Testis (tissue), 3 donors: Measurements from ENCODE around the gene ITCH. TPM values are rescaled to one million over a fixed set of nuclear protein-coding genes. Genes with fewer than 3 reads are reported as not detected.
"Not testable (repeated sequence)": the region's sequence is repeated elsewhere in the genome, so short reads cannot be mapped to it uniquely, and the experiment has no call there.

Experiments used
- DNase-seq: peaks from one replicate; pipeline ENCODE4 v3.0.0-alpha.2; 2019
- H3K27ac ChIP-seq, 2 donors: fragments of 200-600 bp; sonication (generic); one replicate each; pipeline ENCODE4 v1.5.1; 2019
- H3K27me3 ChIP-seq: fragments of 200-600 bp; sonication (generic); one replicate; pipeline ENCODE4 v1.5.1; 2019
- H3K36me3 ChIP-seq: fragments of 200-600 bp; sonication (generic); one replicate; pipeline ENCODE4 v1.5.1; 2017; ENCODE audit warnings: low read depth; ENCODE audit errors: missing control alignments
- H3K4me1 ChIP-seq: fragments of 200-600 bp; sonication (generic); one replicate; pipeline ENCODE4 v1.5.1; 2019
- H3K4me3 ChIP-seq, 2 donors: fragments of 200-600 bp; sonication (generic); one replicate each; pipeline ENCODE4 v1.5.1; 2017 to 2019
- H3K9me3 ChIP-seq: fragments of 200-600 bp; sonication (generic); one replicate; pipeline ENCODE4 v1.5.1; 2017
- POLR2A ChIP-seq: fragments of 450-650 bp; IDR thresholded peaks from one replicate; pipeline ENCODE4 v1.6.1; 2017; ENCODE audit warnings: antibody characterized with exemption, mild to moderate bottlenecking, moderate library complexity
- WGBS, 2 donors: methylation state at CpG; one replicate each; pipeline ENCODE4 v1.1.5; 2018; 5-methylcytosine and 5-hydroxymethylcytosine counted together
- intact Hi-C: fragments of 100-400 bp; cut with DNase I; formaldehyde crosslinking; loops from one replicate; pipeline ENCODE4 v1.15.1; 2023; ENCODE audit warnings: low total_unique reads
- polyA plus RNA-seq: library from polyadenylated mRNA; stranded (reverse); fragments of 350-450 nt; fragmentation: Illumina TruSeq; extraction: RNeasy Lipid Tissue Mini Kit (QIAGEN cat#74804); gene quantifications from one replicate; pipeline ENCODE4 v1.2.3, GENCODE V29; 2014; ENCODE audit warnings: low read depth, low replicate concordance; ENCODE audit not compliant: insufficient read depth
- total RNA-seq, 2 donors: library from RNA; depleted of rRNA; stranded (reverse); fragments of >200 nt; gene quantifications; one replicate each; pipeline ENCODE4 v1.2.3, GENCODE V29; 2016
- TF ChIP-seq, protein P1 (sequence below), 3 experiments: fragments of 450-650 bp in 2 of 3; fragments of 200-600 bp in 1 of 3; sonication (generic) in 1 of 3; IDR thresholded peaks; one replicate each; pipeline ENCODE4 v1.5.1; 2016 to 2019; ENCODE audit warnings: antibody characterized with exemption in 3 of 3, mild to moderate bottlenecking in 2 of 3, moderate library complexity in 1 of 3

The ITCH gene
- total and polyA plus RNA-seq, 3 donors from 2014 or later: 75.4 to 107 (median 88.1) TPM

DNA sequence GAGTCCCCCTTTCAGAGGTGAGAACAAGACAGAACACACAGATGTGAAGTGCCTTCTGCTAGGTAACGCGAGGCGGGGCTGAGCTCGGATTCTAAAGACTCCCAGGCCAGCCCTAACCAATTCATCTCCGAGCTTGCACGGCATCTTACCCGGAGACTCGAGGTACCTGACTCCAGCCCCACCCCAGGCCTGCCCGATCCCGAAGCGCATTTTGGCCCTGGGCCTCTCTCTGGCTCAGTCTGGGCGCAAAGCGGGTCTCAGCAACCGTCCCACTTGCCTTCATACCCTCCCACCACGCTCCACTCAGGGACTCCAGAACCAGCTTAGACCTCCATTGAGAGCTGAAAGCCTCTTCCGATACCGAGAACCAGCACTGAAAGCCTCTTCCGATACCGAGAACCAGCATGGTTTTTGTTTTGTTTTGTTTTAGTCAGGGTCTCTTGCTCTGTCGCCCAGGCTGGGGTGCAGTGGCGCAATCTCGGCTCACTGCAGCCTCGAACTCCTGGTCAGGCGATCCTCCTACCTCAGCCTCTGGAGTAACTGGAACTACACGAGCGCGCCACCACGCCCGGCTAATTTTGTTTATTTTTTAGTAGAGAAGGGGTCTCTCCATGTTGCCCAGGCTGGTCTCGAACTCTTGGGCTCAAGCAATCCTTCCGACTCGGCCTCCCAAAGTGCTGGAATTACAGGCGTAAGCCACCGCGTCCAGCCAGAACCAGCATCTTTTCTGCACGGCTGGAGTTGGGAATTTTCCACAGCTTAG lies 152.6 kb downstream of the ITCH start:
- H3K4me3 ChIP-seq: peak overlapping the region; percentile 77 to 84
- no peaks in the 10 kb centered on the region for H3K27me3 ChIP-seq
- TF ChIP-seq, protein P1, sequence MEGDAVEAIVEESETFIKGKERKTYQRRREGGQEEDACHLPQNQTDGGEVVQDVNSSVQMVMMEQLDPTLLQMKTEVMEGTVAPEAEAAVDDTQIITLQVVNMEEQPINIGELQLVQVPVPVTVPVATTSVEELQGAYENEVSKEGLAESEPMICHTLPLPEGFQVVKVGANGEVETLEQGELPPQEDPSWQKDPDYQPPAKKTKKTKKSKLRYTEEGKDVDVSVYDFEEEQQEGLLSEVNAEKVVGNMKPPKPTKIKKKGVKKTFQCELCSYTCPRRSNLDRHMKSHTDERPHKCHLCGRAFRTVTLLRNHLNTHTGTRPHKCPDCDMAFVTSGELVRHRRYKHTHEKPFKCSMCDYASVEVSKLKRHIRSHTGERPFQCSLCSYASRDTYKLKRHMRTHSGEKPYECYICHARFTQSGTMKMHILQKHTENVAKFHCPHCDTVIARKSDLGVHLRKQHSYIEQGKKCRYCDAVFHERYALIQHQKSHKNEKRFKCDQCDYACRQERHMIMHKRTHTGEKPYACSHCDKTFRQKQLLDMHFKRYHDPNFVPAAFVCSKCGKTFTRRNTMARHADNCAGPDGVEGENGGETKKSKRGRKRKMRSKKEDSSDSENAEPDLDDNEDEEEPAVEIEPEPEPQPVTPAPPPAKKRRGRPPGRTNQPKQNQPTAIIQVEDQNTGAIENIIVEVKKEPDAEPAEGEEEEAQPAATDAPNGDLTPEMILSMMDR (IDR thresholded peaks at IDR 0.05): no peak
- TF ChIP-seq POLR2A: no peak
- H3K27ac ChIP-seq: peak overlapping the region; percentile 95 to 97
- WGBS, 2 donors: 1 to 3% methylated on average over 30 to 36 of the region's 36 CpGs
- no peaks in the 10 kb centered on the region for H3K9me3 ChIP-seq
- intact Hi-C loops: no loop called here
- H3K4me1 ChIP-seq: no peaks in the 10 kb centered on the region
- DNase-seq: peak; percentile 82
- no peaks in the 10 kb centered on the region for H3K36me3 ChIP-seq

GRCh38 chr20:34516247-34517113 lies 153.4 kb downstream of the ITCH start, which contains the start of gene DYNLRB1:
Gene DYNLRB1 (plus strand): TSS chr20:34516422. CDS start chr20:34516459, 37 bp downstream.
- no peaks in the 10 kb centered on the region for H3K36me3 ChIP-seq
- H3K4me3 ChIP-seq: peak within 1 kb of the TSS; percentile 77 to 84
- intact Hi-C loops: no loop called here
- peak; percentile 97 for DNase-seq
- peak within 1 kb of the TSS; percentile 95 to 97 for H3K27ac ChIP-seq
- 0% methylated on average over 13 to 43 of the region's 59 CpGs for WGBS, 2 donors
- TF ChIP-seq POLR2A: peak; percentile 74
- TF ChIP-seq, protein P1 (IDR thresholded peaks at IDR 0.05): peak in 1 of 3 experiments; percentile 20
- no peaks in the 10 kb centered on the region for H3K4me1 ChIP-seq
- no peaks in the 10 kb centered on the region for H3K27me3 ChIP-seq
- no peaks in the 10 kb centered on the region for H3K9me3 ChIP-seq

GRCh38 chr20:34517114-34517505 lies 154.0 kb downstream of the ITCH start:
- WGBS, 2 donors: 0 to 1% methylated on average over 3 of the region's 3 CpGs
- H3K4me1 ChIP-seq: no peaks in the 10 kb centered on the region
- intact Hi-C loops: no loop called here

GRCh38 chr20:34518863-34519262 lies 155.8 kb downstream of the ITCH start:
- H3K4me1 ChIP-seq, DNase-seq, H3K36me3 ChIP-seq: not testable (repeated sequence)

More at GRCh38 chr20:34517114-34517505, 154.0 kb downstream of the ITCH start:
- TF ChIP-seq POLR2A: no peak
- TF ChIP-seq, protein P1 (IDR thresholded peaks at IDR 0.05): no peak
- H3K4me3 ChIP-seq: peak overlapping the region; percentile 77 to 84
- DNase-seq: no peak
- H3K27ac ChIP-seq: peak overlapping the region; percentile 95 to 97
- H3K36me3 ChIP-seq: no peaks in the 10 kb centered on the region
- H3K9me3 ChIP-seq: no peaks in the 10 kb centered on the region
- no peaks in the 10 kb centered on the region for H3K27me3 ChIP-seq

DNA sequence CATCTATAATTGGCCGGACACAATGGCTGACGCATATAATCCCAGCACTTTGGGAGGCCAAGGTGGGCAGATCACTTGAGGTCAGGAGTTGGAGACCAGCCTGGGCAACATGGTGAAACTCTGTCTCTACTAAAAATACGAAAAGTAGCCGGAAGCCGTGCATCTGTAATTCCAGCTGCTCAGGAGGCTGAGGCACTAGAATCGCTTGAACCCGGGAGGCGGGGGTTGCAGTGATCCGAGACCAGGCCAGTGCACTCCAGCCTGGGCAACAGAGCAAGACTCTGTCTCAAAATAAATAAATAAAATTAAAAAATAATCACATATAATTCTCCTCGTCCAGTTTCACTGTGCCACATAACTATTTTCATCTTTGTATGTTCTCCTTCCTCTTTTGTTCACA lies 156.8 kb downstream of the ITCH start:
- H3K9me3 ChIP-seq, H3K36me3 ChIP-seq, H3K27me3 ChIP-seq, intact Hi-C loops, DNase-seq, H3K4me3 ChIP-seq, H3K4me1 ChIP-seq, H3K27ac ChIP-seq: not testable (repeated sequence)
- WGBS, 2 donors: 88 to 90% methylated on average over 10 of the region's 10 CpGs

More at GRCh38 chr20:34518863-34519262, 155.8 kb downstream of the ITCH start:
- H3K4me3 ChIP-seq, H3K9me3 ChIP-seq, H3K27ac ChIP-seq, H3K27me3 ChIP-seq, intact Hi-C loops: not testable (repeated sequence)
- WGBS, 2 donors: 89 to 92% methylated on average over 6 to 7 of the region's 7 CpGs
